ENCODE results near the gene CEND1.

DNA sequence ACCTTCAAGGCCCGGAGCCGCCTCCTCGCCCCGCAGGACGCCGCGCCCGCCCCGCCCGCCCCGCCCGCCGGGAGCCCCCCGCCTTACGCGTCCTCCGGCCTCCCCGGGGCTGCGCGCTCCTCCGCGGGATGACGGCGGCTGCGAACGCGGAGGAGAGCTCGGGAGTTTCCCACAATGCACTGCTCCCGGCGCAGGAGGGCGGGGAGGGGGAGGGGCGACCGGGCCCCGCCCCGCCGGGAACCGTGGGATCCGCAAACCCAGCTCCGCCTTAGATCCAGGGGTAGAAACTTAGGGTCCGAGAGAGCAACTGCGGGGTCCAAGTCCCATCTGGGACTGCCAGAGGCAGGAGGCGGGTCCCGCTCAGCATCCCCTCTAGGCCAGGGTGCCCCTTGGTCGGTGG, at the start of gene CEND1:
- TF ChIP-seq, protein P1, sequence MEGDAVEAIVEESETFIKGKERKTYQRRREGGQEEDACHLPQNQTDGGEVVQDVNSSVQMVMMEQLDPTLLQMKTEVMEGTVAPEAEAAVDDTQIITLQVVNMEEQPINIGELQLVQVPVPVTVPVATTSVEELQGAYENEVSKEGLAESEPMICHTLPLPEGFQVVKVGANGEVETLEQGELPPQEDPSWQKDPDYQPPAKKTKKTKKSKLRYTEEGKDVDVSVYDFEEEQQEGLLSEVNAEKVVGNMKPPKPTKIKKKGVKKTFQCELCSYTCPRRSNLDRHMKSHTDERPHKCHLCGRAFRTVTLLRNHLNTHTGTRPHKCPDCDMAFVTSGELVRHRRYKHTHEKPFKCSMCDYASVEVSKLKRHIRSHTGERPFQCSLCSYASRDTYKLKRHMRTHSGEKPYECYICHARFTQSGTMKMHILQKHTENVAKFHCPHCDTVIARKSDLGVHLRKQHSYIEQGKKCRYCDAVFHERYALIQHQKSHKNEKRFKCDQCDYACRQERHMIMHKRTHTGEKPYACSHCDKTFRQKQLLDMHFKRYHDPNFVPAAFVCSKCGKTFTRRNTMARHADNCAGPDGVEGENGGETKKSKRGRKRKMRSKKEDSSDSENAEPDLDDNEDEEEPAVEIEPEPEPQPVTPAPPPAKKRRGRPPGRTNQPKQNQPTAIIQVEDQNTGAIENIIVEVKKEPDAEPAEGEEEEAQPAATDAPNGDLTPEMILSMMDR (IDR thresholded peaks at IDR 0.05; ENCODE audit: poor library complexity): no peak
- TF ChIP-seq EZH2 (IDR thresholded peaks at IDR 0.05; ENCODE audit: borderline replicate concordance): no peak
- no peak for TF ChIP-seq EZH2phosphoT487 (IDR thresholded peaks at IDR 0.05; ENCODE audit: low read depth, severe bottlenecking, unreplicated experiment)

Measured in hepatocyte (in vitro differentiated cells).